HG02623 (cell line): ENCODE data around the gene GDPGP1.

Experiments used
- ATAC-seq: cut with Tn5 transposase; IDR thresholded peaks from one replicate; pipeline ENCODE4 v1.9.1; 2021; ENCODE audit warnings: moderate library complexity; ENCODE audit not compliant: unreplicated experiment

The GDPGP1 gene

DNA sequence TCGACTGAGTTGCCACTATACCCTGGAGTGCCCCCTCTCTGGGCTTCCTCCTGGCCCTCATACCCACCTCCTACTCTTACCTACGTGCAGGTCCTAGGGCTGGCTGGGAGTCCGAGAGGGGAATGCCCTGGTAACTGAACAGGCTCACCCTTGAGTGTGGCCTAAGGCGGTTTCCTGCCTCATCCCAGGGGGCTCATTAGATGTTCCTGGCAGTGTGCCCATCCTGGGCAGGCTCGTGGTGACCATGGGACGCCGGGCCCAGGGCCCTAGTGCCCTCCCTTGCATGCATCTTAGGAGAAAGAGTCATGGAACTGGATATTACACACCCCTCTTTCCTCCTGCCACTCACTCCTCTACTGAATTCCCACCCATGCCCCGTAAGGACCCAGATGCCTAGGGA is 30.1 kb upstream of the GDPGP1 start:
- ATAC-seq: no peak

- no peak for ATAC-seq
Measured at GRCh38 chr15:90205050-90205848, 28.8 kb upstream of the GDPGP1 start.

DNA sequence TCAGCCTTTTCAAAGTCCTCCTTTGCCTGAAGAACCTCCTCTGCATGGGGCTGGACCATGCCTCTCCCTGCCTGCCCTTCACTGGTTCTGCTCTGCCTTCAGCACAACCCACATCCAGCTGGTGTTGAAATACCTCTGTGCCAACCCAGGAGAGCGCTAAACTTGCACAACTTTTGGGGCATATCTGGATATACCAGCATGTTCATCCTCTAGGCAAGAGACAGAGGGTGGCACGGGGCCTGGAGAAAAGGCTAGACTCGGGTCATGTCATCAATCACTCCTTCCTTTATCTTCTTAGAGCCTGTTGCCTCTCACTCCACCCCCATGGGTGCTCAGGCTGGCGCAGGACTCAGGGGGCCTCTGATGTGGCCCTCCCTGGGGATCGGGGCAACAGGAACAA is 28.1 kb upstream of the GDPGP1 start:
- no peak for ATAC-seq

GRCh38 chr15:90207252-90207651 is 26.8 kb upstream of the GDPGP1 start:
- ATAC-seq: no peak

DNA sequence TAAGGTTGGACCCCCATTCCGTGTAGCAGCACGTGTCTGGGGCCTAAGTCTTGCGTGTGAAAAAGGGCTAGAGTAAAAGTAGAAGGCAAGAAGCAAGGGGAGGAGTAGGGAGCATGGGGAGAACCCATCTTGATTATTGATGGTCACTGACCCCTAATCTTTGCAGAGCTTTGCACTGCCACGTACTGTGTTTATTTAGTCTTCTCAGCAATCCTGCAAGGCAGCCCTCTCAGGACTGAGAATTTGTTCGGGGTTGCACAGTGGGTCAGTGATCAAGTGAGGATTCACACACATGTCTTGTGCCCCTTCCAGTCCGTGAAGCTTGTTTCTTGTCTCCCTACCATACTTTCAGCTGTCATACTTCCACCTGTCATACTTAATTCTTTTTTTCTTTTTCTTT is 25.7 kb upstream of the GDPGP1 start:
- no peak for ATAC-seq

DNA sequence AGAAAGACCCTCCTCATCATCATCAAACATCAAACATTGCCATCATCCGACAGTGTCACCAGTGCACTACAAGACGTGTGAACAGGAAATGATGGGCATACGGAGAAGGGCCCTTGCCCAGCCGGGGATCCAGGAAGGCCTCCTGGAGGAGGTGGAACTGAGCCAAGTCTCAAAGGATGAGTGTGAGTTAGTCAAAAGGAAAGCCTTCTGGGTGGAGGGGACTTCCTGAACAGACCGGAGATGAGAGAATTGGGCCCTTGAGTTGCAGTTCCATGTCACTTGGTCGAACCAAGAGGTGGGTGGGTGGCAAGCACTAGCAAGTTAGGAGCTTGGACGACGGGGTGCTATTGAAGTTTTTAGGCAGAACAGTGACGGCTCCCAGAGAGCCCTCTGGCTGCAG is 24.4 kb upstream of the GDPGP1 start:
- peak; percentile 64 for ATAC-seq

DNA sequence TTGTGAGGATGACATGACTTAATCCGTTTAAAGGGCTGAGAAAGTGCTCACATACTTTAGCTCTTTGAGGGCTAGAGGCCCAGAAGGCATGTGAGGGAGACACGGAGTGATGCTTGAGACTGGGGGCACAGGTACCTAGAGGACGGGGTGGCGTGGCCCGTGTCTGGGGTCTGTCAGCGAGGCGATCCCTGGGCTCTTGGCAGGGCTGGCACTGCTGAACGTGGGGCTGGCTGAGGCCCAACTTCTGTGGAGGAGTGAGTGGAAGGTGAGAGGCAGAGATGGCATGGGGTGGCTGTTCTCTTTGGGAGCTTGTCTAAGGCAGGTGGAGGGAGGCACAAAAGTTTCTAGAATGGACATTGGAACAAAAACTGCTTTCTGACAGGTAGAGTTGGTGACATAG is 23.4 kb upstream of the GDPGP1 start:
- ATAC-seq: no peak

DNA sequence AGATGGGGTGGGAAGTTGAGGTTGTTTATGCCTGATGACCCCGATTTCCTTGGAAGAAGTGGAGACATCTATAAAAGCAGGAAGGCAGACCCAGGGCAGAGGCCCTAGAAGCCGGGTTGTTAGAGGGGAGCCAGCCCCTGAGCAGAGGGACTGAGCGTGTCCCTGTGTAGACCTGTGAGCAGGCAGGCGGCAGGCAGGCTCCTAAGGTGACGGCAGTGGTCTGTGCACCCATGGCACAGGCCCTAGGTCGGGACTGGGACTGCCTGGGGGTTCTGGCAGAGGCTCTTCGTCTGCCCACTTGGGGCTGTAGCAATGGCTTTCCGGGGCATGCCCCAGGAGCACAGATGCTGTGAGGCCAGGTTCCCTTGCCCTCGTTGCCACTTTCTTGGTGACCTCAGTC is 23.0 kb upstream of the GDPGP1 start:
- ATAC-seq: no peak

- ATAC-seq: no peak
Measured at GRCh38 chr15:90211440-90212143, 22.4 kb upstream of the GDPGP1 start.

DNA sequence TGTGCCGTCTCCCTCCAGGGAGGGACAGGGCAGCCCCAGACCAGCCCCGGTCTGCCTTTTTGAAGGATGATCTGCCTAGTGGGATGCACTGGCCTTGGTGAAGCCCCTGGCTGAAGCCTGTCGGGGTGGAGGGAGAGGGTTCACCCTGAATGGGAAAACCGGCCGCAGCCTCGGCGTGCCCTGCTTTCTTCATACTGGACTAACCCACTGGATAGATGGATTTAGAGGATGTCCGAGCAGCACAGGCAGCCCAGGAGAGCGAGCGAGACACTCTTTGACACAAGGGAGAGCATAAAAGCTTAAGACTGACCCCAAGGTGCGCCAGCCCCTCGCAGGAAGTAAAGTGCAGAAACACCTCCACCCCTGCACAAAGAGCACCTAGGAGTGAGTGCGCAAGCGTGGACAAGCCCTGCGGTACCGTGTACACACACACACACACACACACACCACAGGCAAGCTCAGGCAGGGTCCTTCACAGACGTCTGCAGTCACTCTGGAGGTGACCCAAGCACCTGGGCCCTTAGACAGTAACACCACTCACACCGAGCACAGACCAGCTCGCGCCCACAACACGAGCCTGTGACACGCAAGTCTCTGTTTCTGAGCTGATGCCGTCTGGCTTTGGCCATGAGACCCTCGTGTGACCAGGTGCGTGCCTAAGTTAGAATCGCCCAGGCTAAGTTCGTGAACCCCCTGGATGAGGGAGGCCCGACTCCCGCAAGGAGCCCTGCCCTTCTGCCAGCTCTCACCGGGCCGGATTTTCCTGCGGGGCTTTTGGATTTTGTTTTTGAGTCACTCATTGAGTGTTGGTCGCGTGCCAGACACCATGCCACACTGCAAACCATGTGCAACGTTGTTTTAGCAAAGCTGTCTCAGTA is 21.5 kb upstream of the GDPGP1 start:
- ATAC-seq: no peak

DNA sequence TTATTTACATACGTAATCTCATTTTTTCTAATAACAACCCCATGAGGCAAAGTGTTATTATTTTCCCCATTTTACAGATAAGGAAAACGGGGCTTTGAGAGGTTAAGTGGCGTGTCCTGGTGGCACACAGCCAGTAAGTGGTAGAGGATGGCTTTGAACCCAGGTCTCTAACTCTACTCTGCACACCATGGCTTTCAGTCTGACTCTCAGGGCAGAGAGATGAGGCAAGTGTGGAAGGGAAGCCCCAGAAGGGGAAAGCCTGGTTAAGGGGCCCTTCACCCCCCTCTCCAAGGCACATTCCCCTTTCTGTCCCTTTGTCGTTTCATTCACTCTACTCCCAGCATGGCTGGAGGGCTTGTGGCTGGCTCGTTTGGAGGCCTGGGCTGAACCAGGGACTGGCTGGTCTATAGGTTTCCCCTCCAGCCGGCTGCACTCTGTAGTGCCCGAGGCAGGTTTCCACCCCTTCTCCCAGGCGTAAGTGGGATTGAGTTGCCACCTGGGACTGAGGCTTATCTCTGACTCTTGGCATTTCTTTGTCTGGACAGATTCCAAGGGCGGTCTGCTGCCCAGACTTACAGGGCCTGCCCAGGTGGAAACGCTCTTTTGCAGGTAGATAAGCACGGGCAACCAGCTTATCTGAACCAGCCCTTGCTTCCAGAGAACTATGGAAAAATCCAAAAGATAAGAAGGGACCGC is 20.7 kb upstream of the GDPGP1 start:
- no peak for ATAC-seq

GRCh38 chr15:90213818-90214204 is 20.2 kb upstream of the GDPGP1 start:
- ATAC-seq: no peak

GRCh38 chr15:90214553-90215196 is 19.3 kb upstream of the GDPGP1 start:
- ATAC-seq: no peak

- no peak for ATAC-seq
Measured at GRCh38 chr15:90217671-90218394, 16.2 kb upstream of the GDPGP1 start.

DNA sequence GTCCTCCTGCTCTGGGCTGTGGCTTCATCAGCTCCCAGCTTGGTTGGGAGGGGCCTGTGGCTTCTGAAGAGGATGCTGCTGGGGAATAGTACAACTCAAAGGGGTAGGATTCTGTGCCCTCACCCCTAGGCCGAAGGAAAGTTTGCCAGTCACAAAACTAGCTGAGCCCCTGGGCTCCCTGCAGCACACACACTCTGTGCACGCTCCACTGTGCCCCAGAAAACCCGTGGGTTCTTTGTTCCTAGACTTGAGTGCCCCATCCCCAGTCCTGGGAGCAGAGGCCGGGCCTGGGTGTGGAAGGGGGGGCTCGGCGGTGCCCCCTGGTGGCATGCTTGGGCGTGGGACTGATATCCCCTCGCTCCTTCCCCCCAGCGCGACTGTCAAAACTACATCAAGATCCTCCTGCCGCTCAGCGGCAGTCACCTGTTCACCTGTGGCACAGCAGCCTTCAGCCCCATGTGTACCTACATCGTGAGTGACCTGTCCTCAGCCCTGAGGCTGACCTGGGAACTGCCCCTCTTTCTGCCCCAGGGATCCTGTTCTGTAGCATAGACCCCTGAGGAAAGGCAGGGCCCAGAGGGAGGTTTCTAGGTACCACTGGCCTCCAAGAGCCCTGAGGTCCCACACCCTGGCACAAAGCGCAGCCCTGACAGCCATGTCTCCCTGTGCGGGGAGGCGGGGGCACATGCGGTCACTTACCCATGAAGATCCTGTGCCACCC is 14.4 kb upstream of the GDPGP1 start:
- no peak for ATAC-seq

GRCh38 chr15:90221246-90221900 is 12.6 kb upstream of the GDPGP1 start:
- ATAC-seq: no peak

DNA sequence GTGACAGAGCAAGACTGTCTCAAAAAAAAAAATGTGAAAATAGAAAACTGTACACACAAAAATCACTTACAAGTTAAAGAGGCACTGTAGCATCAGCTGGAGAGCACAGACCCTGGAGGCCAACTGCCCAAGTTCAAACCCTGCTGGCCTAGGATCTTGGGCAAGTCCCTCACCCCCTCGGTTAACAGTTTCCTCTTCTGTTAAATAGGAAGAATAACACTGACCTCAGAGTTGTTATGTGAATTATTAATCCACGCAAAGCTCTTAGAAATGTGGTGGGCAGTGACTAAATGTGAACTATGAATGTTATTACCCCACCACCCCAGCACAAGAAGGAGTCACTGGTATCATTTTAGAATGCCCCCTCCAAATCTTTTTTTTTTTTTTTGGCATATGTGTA is 11.5 kb upstream of the GDPGP1 start:
- ATAC-seq: no peak

DNA sequence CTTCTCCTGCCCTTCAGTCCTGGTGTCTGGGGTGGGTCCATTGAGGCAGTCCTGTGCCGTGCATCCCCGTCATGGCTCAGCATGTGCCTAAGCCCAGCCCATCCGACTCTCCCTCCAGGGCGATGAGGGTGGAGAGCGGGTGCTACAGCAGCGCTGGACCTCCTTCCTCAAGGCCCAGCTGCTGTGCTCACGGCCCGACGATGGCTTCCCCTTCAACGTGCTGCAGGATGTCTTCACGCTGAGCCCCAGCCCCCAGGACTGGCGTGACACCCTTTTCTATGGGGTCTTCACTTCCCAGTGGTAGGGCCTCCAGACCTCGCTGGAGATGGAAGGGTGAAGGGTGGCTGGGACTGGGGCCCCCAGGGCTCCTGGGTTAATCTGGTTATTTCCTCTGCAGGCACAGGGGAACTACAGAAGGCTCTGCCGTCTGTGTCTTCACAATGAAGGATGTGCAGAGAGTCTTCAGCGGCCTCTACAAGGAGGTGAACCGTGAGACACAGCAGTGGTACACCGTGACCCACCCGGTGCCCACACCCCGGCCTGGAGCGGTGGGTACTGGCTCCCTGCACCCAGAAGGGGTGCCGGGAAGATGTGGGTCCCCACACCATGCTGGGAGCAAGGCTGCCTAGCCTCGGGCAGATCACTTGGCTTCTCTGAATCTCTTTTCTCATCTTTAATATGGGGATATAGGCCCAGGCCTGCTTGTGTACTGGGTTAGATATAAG is 10.4 kb upstream of the GDPGP1 start:
- ATAC-seq: no peak
